Heart left ventricle (tissue), 16 donors: ENCODE results near the gene AHRR. TPM values are rescaled to one million over a fixed set of nuclear protein-coding genes. Genes with fewer than 3 reads are reported as not detected.
"Not testable (repeated sequence)": the region's sequence is repeated elsewhere in the genome, so short reads cannot be mapped to it uniquely, and the experiment has no call there.

Source experiments
- ATAC-seq, 4 donors: fragments of 200-7000 bp; cut with Tn5 transposase; one replicate each; pipeline ENCODE4 v1.9.1; 2020 to 2022; ENCODE audit warnings: moderate library complexity in 4 of 4, mild to moderate bottlenecking in 3 of 4, moderate number of reproducible peaks in 1 of 4
- DNase-seq, 5 donors: peaks; one replicate each; pipeline ENCODE4 v3.0.0-alpha.2; 2020
- H3K27ac ChIP-seq, 12 donors: fragments of 200-600 bp; sonication (generic) in 4 of 12; one replicate each; pipeline versions ENCODE4 v1.5.0 to v1.8.0; 2016 to 2022; ENCODE audit warnings: mild to moderate bottlenecking in 2 of 12
- H3K27me3 ChIP-seq, 9 donors: fragments of 200-600 bp; sonication (generic) in 2 of 9; one replicate each; pipeline versions ENCODE4 v1.5.1 to v1.8.0; 2016 to 2022; ENCODE audit warnings: mild to moderate bottlenecking in 3 of 9
- H3K36me3 ChIP-seq, 9 donors: fragments of 200-600 bp; sonication (generic) in 2 of 9; one replicate each; pipeline versions ENCODE4 v1.5.0 to v1.8.0; 2018 to 2022; ENCODE audit warnings: mild to moderate bottlenecking in 2 of 9
- H3K4me1 ChIP-seq, 12 donors: fragments of 200-600 bp; sonication (generic) in 4 of 12; one replicate each; pipeline versions ENCODE4 v1.5.0 to v1.8.0; 2016 to 2022; ENCODE audit warnings: mild to moderate bottlenecking in 3 of 12
- H3K4me3 ChIP-seq, 12 donors: fragments of 200-600 bp; sonication (generic) in 4 of 12; one replicate each; pipeline versions ENCODE4 v1.5.0 to v1.8.0; 2017 to 2022; ENCODE audit warnings: mild to moderate bottlenecking in 9 of 12, moderate library complexity in 4 of 12
- H3K9me3 ChIP-seq, 12 donors: fragments of 200-600 bp; sonication (generic) in 4 of 12; one replicate each; pipeline versions ENCODE4 v1.5.0 to v1.8.0; 2016 to 2022; ENCODE audit warnings: mild to moderate bottlenecking in 1 of 12
- POLR2A ChIP-seq, 2 donors: fragments of 450-650 bp; IDR thresholded peaks; one replicate each; pipeline ENCODE4 v1.6.1; 2017; ENCODE audit warnings: antibody characterized with exemption in 2 of 2, mild to moderate bottlenecking in 2 of 2, moderate library complexity in 2 of 2
- WGBS, 4 donors: extraction: QIAGEN DNeasy Blood & Tissue Kit in 2 of 4; methylation state at CpG; one replicate each; pipeline versions ENCODE4 v1.1.5 to v1.1.7; 2013 to 2018; 5-methylcytosine and 5-hydroxymethylcytosine counted together
- intact Hi-C, 10 donors: fragments of 100-400 bp; cut with DNase I; formaldehyde crosslinking; loops; one replicate each; pipeline versions ENCODE4 v1.11.1 to v1.14.2; 2022
- polyA plus RNA-seq, 2 donors: library from polyadenylated mRNA; stranded (reverse); fragments of 200-250 nt; gene quantifications; one replicate each; pipeline ENCODE4 v1.2.3, GENCODE V29; 2013
- total RNA-seq, 9 donors: library from RNA; depleted of rRNA in 2 of 9; stranded (reverse); fragments of >200 nt in 2 of 9; fragmentation: NEBNext Ultra II Directional in 3 of 9; extraction: Animal tissue kit (Norgen Biotek cat#: 25700) in 3 of 9; gene quantifications; one replicate each; pipeline versions ENCODE4 v1.1.0 to v1.2.4, GENCODE V29; 2016 to 2023
- TF ChIP-seq, protein P1 (sequence below), 12 donors: fragments of 200-600 bp; sonication (generic) in 4 of 12; IDR thresholded peaks; one replicate each; pipeline versions ENCODE4 v1.5.0 to v1.8.0; 2018 to 2022; ENCODE audit warnings: antibody characterized with exemption in 12 of 12, mild to moderate bottlenecking in 5 of 12
- donor health status: ischemic (EF 13 %, LVEDD 7.1; RV severe dilation, severe dysfunction).
- donor health status: healthy with polysubstance abuse.
- donor health status: DM: no; HTN: yes; CAD: no.
- donor health status: DM: no; HTN: no; CAD: no.
- donor health status: ischemic (EF 25% LVEDD 6.9; RV normal size, moderate dysfunction).
- donor health status: ischemic (EF 25% LVEDD 5.7; RV mildly dilated, moderate dysfunction).
- donor health status: healthy.
- donor health status: DM: yes; HTN: yes; CAD: no.
- donor health status: ischemic (EF 35%, LVEDD 5.7; RV mildly dilated, moderate dysfunction).
- donor health status: nonischemic (EF 11% LVEDD 7.7; RV severe dilation, severe dysfunction).
- donor health status: DM: yes; HTN: yes; CAD: no.
- donor health status: PGD.
- donor health status: ischemic (EF 29% LVEDD 5.4; RV normal size, mild dysfunction).
- donor health status: nonischemic (EF 23%, LVEDD 6.1; RV moderate dilation, normal function).

AHRR gene
- total and polyA plus RNA-seq, 11 donors: 0.11 to 0.69 (median 0.26) TPM; not detected in 2

DNA sequence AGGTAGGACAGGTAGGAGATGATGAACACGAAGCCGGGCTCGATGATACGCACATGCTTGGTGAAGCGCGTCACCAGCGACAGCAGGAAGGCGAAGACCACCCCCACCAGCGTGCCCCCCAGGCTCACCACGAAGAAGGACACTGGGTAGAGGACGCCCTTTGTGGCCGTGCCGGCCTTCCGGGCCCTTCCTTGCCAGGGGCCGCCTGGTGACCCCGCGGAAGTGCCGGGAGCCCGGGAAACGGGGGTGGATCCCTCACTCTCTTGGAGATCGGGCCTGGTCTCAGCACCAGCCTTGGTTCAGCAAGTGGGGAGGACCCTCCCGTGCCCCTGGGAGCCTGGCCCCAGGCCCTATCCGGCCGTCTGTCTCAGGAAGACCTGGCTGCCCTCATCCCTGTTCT, 163.0 kb downstream of the AHRR start:
- DNase-seq: no peak
- no peaks in the 10 kb centered on the region for H3K9me3 ChIP-seq
- TF ChIP-seq, protein P1, sequence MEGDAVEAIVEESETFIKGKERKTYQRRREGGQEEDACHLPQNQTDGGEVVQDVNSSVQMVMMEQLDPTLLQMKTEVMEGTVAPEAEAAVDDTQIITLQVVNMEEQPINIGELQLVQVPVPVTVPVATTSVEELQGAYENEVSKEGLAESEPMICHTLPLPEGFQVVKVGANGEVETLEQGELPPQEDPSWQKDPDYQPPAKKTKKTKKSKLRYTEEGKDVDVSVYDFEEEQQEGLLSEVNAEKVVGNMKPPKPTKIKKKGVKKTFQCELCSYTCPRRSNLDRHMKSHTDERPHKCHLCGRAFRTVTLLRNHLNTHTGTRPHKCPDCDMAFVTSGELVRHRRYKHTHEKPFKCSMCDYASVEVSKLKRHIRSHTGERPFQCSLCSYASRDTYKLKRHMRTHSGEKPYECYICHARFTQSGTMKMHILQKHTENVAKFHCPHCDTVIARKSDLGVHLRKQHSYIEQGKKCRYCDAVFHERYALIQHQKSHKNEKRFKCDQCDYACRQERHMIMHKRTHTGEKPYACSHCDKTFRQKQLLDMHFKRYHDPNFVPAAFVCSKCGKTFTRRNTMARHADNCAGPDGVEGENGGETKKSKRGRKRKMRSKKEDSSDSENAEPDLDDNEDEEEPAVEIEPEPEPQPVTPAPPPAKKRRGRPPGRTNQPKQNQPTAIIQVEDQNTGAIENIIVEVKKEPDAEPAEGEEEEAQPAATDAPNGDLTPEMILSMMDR (IDR thresholded peaks at IDR 0.05): no peak
- no peak for TF ChIP-seq POLR2A (IDR thresholded peaks at IDR 0.05)
- peaks cover 19 to 78% (median 38%) of the 10 kb centered on the region in 9 donors for H3K27me3 ChIP-seq
- 90 to 94% (median 92%) methylated on average over 22 to 24 of the region's 24 CpGs for WGBS, 4 donors
- no peak overlapping the region for H3K4me3 ChIP-seq
- H3K4me1 ChIP-seq: peaks cover 0 to 11% (median 0%) of the 10 kb centered on the region in 12 donors
- no peak for ATAC-seq
- H3K27ac ChIP-seq: no peak overlapping the region
- intact Hi-C loops: no loop called here
- H3K36me3 ChIP-seq: no peaks in the 10 kb centered on the region

DNA sequence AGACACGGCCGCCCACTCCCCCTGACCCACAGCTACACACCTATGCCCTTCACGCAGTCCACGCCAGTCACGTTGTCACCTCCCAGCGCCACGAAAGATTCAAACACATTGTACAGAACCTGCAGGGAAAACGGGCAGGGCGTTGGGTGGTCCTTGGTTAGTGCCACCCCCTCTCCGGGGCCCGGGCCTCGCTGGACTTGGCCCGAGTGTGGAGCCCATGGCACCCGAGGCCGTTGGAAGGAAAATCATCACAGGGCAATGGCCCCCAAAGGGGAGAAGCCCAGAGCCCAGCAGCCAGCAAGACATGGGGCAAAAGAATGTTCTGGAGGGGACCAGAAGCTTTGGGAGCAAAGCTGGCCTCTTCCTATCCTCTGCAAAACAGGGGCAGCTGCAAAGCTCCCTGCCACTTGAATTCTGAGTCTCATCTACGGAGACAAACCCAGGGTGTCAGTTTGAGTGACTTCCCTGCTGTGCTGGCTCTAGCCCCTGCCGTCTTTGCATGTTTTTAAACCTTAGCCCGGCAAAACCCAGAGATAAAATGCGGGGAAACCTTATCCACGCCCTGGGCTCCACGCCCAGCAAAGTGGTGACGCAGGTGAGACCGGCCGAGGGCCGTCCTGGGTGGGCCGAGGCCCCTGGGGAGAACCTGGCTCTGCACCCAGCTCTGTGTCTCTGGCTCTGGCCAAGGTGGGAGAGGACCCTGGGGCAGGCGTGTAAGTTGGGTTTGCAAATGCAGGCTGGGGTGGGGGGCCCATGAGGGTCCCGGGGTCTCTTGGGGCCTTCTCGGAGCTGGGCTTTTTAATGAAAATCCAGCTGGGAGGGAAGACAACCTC, 163.8 kb downstream of the AHRR start:
- peak in 1 of 5 donors; percentile 20 for DNase-seq
- no peak for TF ChIP-seq POLR2A (IDR thresholded peaks at IDR 0.05)
- TF ChIP-seq, protein P1 (IDR thresholded peaks at IDR 0.05): no peak
- no peak for ATAC-seq
- intact Hi-C loops: no loop called here
- Histone ChIP-seq H3K9me3 (no peaks in the 10 kb centered on the region), H3K36me3 (no peaks in the 10 kb centered on the region), H3K4me1 (peaks cover 0 to 11% (median 0%) of the 10 kb centered on the region in 12 donors), H3K27ac (no peak overlapping the region), H3K4me3 (no peak overlapping the region), H3K27me3 (peaks cover 15 to 71% (median 35%) of the 10 kb centered on the region in 9 donors)
- 66 to 77% (median 71%) methylated on average over 26 to 29 of the region's 29 CpGs for WGBS, 4 donors

DNA sequence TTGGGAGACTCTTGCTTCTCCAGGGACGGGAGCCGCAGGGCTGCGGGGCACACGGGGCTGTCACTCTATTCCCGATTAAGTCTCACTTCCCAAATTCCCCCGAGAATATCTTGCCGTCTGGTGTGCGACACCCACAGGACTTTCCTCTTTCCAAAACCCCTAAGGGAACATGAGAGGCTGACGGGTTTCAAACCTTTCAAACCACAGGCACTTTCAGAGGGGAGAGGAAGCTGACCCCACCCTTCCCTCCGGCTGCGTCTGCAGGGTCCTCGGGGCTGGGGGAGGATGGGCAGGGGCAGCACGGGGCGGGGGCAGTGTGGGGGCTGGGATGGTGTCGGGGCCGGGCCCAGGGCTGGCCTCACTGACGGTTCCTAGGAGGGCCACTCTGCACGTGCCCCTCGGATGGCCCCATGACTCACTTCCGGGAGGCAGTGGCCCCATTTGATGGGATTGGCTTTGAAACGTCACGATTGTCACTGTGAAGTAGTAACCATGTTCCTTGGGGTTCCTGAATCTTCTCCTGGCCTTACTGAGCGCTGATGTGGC, 164.5 kb downstream of the AHRR start:
- H3K36me3 ChIP-seq: no peaks in the 10 kb centered on the region
- H3K27me3 ChIP-seq: peaks cover 15 to 71% (median 29%) of the 10 kb centered on the region in 9 donors
- no peak overlapping the region for H3K27ac ChIP-seq
- WGBS, 4 donors: 23 to 47% (median 42%) methylated on average over 8 to 23 of the region's 23 CpGs
- no peaks in the 10 kb centered on the region for H3K9me3 ChIP-seq
- peaks cover 0 to 11% (median 0%) of the 10 kb centered on the region in 12 donors for H3K4me1 ChIP-seq
- intact Hi-C loops: no loop called here
- ATAC-seq (no peak), DNase-seq (no peak)
- H3K4me3 ChIP-seq: no peak overlapping the region
- no peak for TF ChIP-seq POLR2A (IDR thresholded peaks at IDR 0.05)
- TF ChIP-seq, protein P1 (IDR thresholded peaks at IDR 0.05): no peak

DNA sequence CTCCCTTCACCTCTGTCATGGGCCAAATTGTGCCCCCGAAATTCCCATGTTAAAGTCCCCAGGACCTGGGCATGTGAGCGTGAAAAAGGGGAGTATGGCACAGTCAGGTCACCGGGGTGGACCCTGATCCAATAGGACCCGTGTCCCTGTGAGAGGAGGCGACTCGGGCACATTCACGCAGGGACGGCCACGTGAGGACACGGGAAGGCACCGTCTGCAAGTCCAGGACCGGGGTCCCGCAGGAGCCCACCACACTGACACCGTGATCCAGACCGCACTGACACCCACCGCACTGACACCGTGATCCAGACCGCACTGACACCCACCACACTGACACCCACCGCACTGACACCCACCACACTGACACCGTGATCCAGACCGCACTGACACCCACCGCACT, 165.1 kb downstream of the AHRR start:
- ATAC-seq, H3K36me3 ChIP-seq, intact Hi-C loops, DNase-seq, H3K9me3 ChIP-seq, H3K4me3 ChIP-seq, H3K27ac ChIP-seq: not testable (repeated sequence)
- peaks cover 9 to 71% (median 24%) of the 10 kb centered on the region in 9 donors for H3K27me3 ChIP-seq
- WGBS, 4 donors: 81 to 98% (median 93%) methylated on average over 13 to 21 of the region's 22 CpGs
- peaks cover 0 to 11% (median 0%) of the 10 kb centered on the region in 12 donors for H3K4me1 ChIP-seq

Other genes starting within 250 kb of the AHRR start
- under 1 TPM in 4 of 9 donors, not detected in 5; 0.03 to 0.34 (median 0.10) TPM for gene PLEKHG4B, start 229.5 kb upstream of the AHRR start, total RNA-seq
- gene PLEKHG4B, start 229.5 kb upstream of the AHRR start, polyA plus RNA-seq: not detected
- 100 to 1,000 TPM in 2 of 9 donors, 10 to 100 TPM in 6, 1 to 10 TPM in 1; 7.6 to 133 (median 40.3) TPM for gene LRRC14B, start 130.2 kb upstream of the AHRR start, total RNA-seq
- 10 to 100 TPM in 1 of 2 donors, 1 to 10 TPM in 1; 6.1 to 50.3 TPM for gene LRRC14B, start 130.2 kb upstream of the AHRR start, polyA plus RNA-seq
- 10 to 100 TPM in 1 of 9 donors, 1 to 10 TPM in 8; 5.7 to 10.3 (median 7.5) TPM for gene CCDC127, start 103.6 kb upstream of the AHRR start, total RNA-seq
- 1 to 10 TPM; 4.8 to 8.5 TPM for gene CCDC127, start 103.6 kb upstream of the AHRR start, polyA plus RNA-seq
- gene SDHA, start 103.4 kb upstream of the AHRR start, total RNA-seq: 100 to 1,000 TPM; 422 to 854 (median 727) TPM
- 100 to 1,000 TPM; 276 to 861 TPM for gene SDHA, start 103.4 kb upstream of the AHRR start, polyA plus RNA-seq
- 10 to 100 TPM; 31.2 to 50.2 (median 38.6) TPM for gene PDCD6, start 50.1 kb upstream of the AHRR start, total RNA-seq
- gene PDCD6, start 50.1 kb upstream of the AHRR start, polyA plus RNA-seq: 10 to 100 TPM; 46.2 to 89.1 TPM
- 10 to 100 TPM; 33.6 to 45.5 (median 42.8) TPM for gene EXOC3, start 121.5 kb downstream of the AHRR start, total RNA-seq
- gene EXOC3, start 121.5 kb downstream of the AHRR start, polyA plus RNA-seq: 10 to 100 TPM; 20.6 to 45.4 TPM
- gene SLC9A3, start 202.7 kb downstream of the AHRR start, total RNA-seq: 1 to 10 TPM in 6 of 9 donors, under 1 TPM in 3; 0.65 to 3.8 (median 1.1) TPM
- under 1 TPM; 0.50 to 0.82 TPM for gene SLC9A3, start 202.7 kb downstream of the AHRR start, polyA plus RNA-seq